ENCODE results near the gene MRPL11.
"Not testable (repeated sequence)": the region's sequence is repeated elsewhere in the genome, so short reads cannot be mapped to it uniquely, and the experiment has no call there.

The MRPL11 gene

GRCh38 chr11:66459138-66459778 is 20.6 kb upstream of the MRPL11 start:
- no peak overlapping the region for H3K4me3 ChIP-seq (ENCODE audit: low read length)
- TF ChIP-seq ZNF274 (IDR thresholded peaks at IDR 0.05; ENCODE audit: low read depth, low read length) = no peak

DNA sequence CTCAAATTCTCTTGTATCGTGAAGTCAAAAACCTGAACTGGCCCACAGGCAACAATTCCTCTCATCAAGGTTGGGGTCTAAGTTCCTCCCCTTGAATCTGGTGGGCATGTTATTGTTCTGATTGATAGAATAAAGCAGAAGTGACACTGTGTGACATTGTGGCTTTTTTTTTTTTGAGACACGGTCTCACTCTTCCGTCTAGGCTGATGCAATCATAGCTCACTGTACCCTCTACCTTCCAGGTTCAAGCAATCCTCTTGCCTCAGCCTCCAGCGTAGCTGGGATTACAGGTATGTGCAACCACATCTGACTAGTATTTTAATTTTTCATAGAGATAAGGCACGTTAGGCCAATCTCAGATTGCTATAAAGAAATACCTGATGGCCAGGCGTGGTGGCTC is 19.2 kb upstream of the MRPL11 start:
- H3K4me3 ChIP-seq (ENCODE audit: low read length) = no peak overlapping the region

GRCh38 chr11:66454828-66455227 is 16.2 kb upstream of the MRPL11 start:
- no peak for TF ChIP-seq ZNF274 (IDR thresholded peaks at IDR 0.05; ENCODE audit: low read depth, low read length)
- no peak overlapping the region for H3K4me3 ChIP-seq (ENCODE audit: low read length)

More for the DNA sequence above, 19.2 kb upstream of the MRPL11 start:
- TF ChIP-seq ZNF274 (IDR thresholded peaks at IDR 0.05; ENCODE audit: low read depth, low read length) = no peak

DNA sequence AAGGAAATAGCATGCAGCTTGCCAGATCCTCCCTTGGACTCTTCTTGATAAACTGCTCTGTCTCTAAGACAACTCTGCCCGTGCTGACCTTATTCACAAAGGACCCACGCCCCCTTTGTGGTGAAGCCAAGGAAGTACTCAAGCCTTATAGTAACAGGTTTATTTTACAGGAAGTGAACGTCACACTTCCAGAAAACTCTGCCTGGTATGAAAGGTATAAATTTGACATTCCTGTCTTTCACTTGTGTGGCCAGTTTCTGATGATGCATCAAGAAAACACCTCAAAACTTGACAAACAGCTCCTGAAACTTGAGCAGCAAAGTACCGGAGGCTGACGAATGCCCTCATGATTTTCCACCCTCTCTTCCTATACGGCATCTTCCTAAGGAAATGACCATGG is 15.6 kb upstream of the MRPL11 start:
- TF ChIP-seq ZNF274 (IDR thresholded peaks at IDR 0.05; ENCODE audit: low read depth, low read length) = no peak
- H3K4me3 ChIP-seq (ENCODE audit: low read length) = no peak overlapping the region

GRCh38 chr11:66451663-66452062 is 13.0 kb upstream of the MRPL11 start:
- H3K4me3 ChIP-seq (ENCODE audit: low read length) = no peak overlapping the region
- no peak for TF ChIP-seq ZNF274 (IDR thresholded peaks at IDR 0.05; ENCODE audit: low read depth, low read length)

- TF ChIP-seq ZNF274 (IDR thresholded peaks at IDR 0.05; ENCODE audit: low read depth, low read length) = no peak
- no peak overlapping the region for H3K4me3 ChIP-seq (ENCODE audit: low read length)
These were observed 11.9 kb upstream of the MRPL11 start for GRCh38 chr11:66450560-66450959.

- no peak overlapping the region for H3K4me3 ChIP-seq (ENCODE audit: low read length)
- no peak for TF ChIP-seq ZNF274 (IDR thresholded peaks at IDR 0.05; ENCODE audit: low read depth, low read length)
These were observed 9.9 kb upstream of the MRPL11 start for GRCh38 chr11:66448523-66448922.

DNA sequence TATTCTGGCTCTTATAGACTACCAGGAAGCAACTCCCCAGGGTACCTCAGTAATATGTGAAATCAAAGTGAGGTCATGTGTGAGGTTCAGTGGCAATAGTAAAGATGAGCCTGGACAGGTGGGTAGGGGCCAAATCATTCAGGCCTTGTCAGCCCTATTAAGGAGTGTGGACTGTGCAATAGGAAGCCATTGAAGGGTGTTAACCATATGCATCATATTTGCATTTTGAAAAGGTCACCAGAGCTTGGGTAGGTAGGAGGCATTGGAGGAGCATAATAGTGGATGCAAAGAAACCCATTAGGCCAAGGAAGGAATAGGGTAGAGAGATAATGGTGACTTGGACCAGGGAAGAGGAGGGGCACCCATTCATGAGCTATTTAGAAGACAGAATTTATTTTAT is 8.4 kb upstream of the MRPL11 start:
- no peak overlapping the region for H3K4me3 ChIP-seq (ENCODE audit: low read length)
- TF ChIP-seq ZNF274 (IDR thresholded peaks at IDR 0.05; ENCODE audit: low read depth, low read length) = no peak

- no peak for TF ChIP-seq ZNF274 (IDR thresholded peaks at IDR 0.05; ENCODE audit: low read depth, low read length)
- no peak overlapping the region for H3K4me3 ChIP-seq (ENCODE audit: low read length)
These were observed 5.0 kb upstream of the MRPL11 start for GRCh38 chr11:66443602-66444001.

GRCh38 chr11:66440940-66441282 is 2.3 kb upstream of the MRPL11 start:
- H3K4me3 ChIP-seq (ENCODE audit: low read length) = not testable (repeated sequence)

GRCh38 chr11:66440101-66440939 is 1.7 kb upstream of the MRPL11 start:
- H3K4me3 ChIP-seq (ENCODE audit: low read length) = not testable (repeated sequence)

GRCh38 chr11:66437979-66438503 is 607 bp downstream of the MRPL11 start:
- peak overlapping the region; percentile 83 for H3K4me3 ChIP-seq (ENCODE audit: low read length)
- TF ChIP-seq ZNF274 (IDR thresholded peaks at IDR 0.05; ENCODE audit: low read depth, low read length) = no peak

GRCh38 chr11:66432597-66432996 is 6.1 kb downstream of the MRPL11 start:
- H3K4me3 ChIP-seq (ENCODE audit: low read length) = no peak overlapping the region
- no peak for TF ChIP-seq ZNF274 (IDR thresholded peaks at IDR 0.05; ENCODE audit: low read depth, low read length)

GRCh38 chr11:66431871-66432329 is 6.7 kb downstream of the MRPL11 start:
- H3K4me3 ChIP-seq (ENCODE audit: low read length) = not testable (repeated sequence)

- not testable (repeated sequence) for H3K4me3 ChIP-seq (ENCODE audit: low read length)
These were observed 7.4 kb downstream of the MRPL11 start for GRCh38 chr11:66431287-66431686.
